H1 (cell line): ENCODE results near the gene IFIT5. TPM values are rescaled to one million over a fixed set of nuclear protein-coding genes. Genes with fewer than 3 reads are reported as not detected.
"Not testable (repeated sequence)": the region's sequence is repeated elsewhere in the genome, so short reads cannot be mapped to it uniquely, and the experiment has no call there.

Source experiments
- CTCF ChIA-PET: fragments of 300-600 bp; sonication (Branson Sonifier 250); formaldehyde crosslinking; loops from one replicate; lab custom pipeline; 2021; ENCODE audit not compliant: partially characterized antibody; lab: Charles Lee
- POLR2A ChIA-PET: fragments of 300-600 bp; sonication (Branson Sonifier 250); formaldehyde crosslinking; loops from one replicate; lab custom pipeline; 2021; ENCODE audit warnings: inconsistent platforms; ENCODE audit not compliant: partially characterized antibody; lab: Charles Lee
- DNase-seq, 2 experiments: peaks; one replicate each; pipeline versions ENCODE4 v3.0.0 to v3.0.0-alpha.2; 2010 to 2022; ENCODE audit warnings: low spot score in 2 of 2, low read depth in 1 of 2, mixed read lengths in 1 of 2
- FAIRE-seq: peaks from 2 replicates; lab custom pipeline; 2011; peaks lifted over from hg19 to GRCh38; lab: Jason Lieb, UNC
- H2AFZ ChIP-seq: 2 replicates; pipeline ENCODE4 v1.8.1; 2012; ENCODE audit warnings: low read length, inconsistent platforms
- H2AK5ac ChIP-seq: 2 replicates; pipeline ENCODE4 v1.6.1; 2013; ENCODE audit warnings: low read depth, low read length
- H2BK120ac ChIP-seq: replicated peaks from 2 replicates; pipeline ENCODE3; 2013; ENCODE audit warnings: low read depth, low read length, inconsistent platforms
- H2BK12ac ChIP-seq: 2 replicates; pipeline ENCODE4 v1.6.1; 2013; ENCODE audit warnings: low read depth, low read length
- H2BK15ac ChIP-seq: 2 replicates; pipeline ENCODE4 v1.6.1; 2013; ENCODE audit warnings: low read length
- H2BK20ac ChIP-seq: 2 replicates; pipeline ENCODE4 v1.6.1; 2013; ENCODE audit warnings: low read length
- H2BK5ac ChIP-seq: 2 replicates; pipeline ENCODE4 v1.6.1; 2013; ENCODE audit warnings: low read depth, low read length
- H3K14ac ChIP-seq: 2 replicates; pipeline ENCODE4 v1.6.1; 2013; ENCODE audit warnings: inconsistent platforms; ENCODE audit not compliant: insufficient read length
- H3K18ac ChIP-seq: 2 replicates; pipeline ENCODE4 v1.6.1; 2013; ENCODE audit warnings: low read length; ENCODE audit errors: extremely low read depth
- H3K23ac ChIP-seq: 2 replicates; pipeline ENCODE4 v1.6.1; 2013; ENCODE audit warnings: inconsistent platforms; ENCODE audit not compliant: insufficient read length
- H3K23me2 ChIP-seq: 2 replicates; pipeline ENCODE4 v1.6.1; 2013; ENCODE audit warnings: low read depth, low read length
- H3K27ac ChIP-seq: 2 replicates; pipeline ENCODE4 v1.6.1; 2011; ENCODE audit warnings: low read depth, low read length, inconsistent platforms
- H3K27me3 ChIP-seq, 4 experiments: replicated peaks in 1 of 4; 1 replicate in 1 of 4; 2 replicates in 3 of 4; pipeline versions ENCODE4 v1.6.1 to v1.8.1; 2011 to 2013; ENCODE audit warnings: low read length in 3 of 4, mild to moderate bottlenecking in 3 of 4, inconsistent platforms in 2 of 4, mixed read lengths in 2 of 4, moderate library complexity in 1 of 4; ENCODE audit not compliant: control insufficient read depth in 3 of 4, insufficient read depth in 3 of 4; ENCODE audit errors: extremely low read depth in 1 of 4
- H3K36me3 ChIP-seq, 4 experiments: 2 replicates each; pipeline versions ENCODE4 v1.6.1 to v1.8.1; 2011 to 2013; ENCODE audit warnings: mild to moderate bottlenecking in 4 of 4, low read length in 3 of 4, moderate library complexity in 2 of 4, control low read depth in 1 of 4, inconsistent platforms in 1 of 4; ENCODE audit not compliant: insufficient read depth in 4 of 4, control insufficient read depth in 2 of 4
- H3K4ac ChIP-seq: replicated peaks from 2 replicates; pipeline ENCODE3; 2013; ENCODE audit warnings: low read length, low read depth, mixed read lengths, inconsistent platforms; ENCODE audit not compliant: insufficient read length
- H3K4me1 ChIP-seq, 4 experiments: replicated peaks in 1 of 4; 1 replicate in 1 of 4; 2 replicates in 3 of 4; pipeline versions ENCODE4 v1.6.1 to v1.8.1; 2011 to 2013; ENCODE audit warnings: low read length in 3 of 4, inconsistent platforms in 2 of 4, mixed read lengths in 1 of 4; ENCODE audit not compliant: insufficient read depth in 4 of 4, control insufficient read depth in 3 of 4
- H3K4me2 ChIP-seq, 2 experiments: 2 replicates each; pipeline versions ENCODE4 v1.6.1 to v1.8.1; 2011 to 2013; ENCODE audit warnings: low read depth in 2 of 2, low read length in 2 of 2, control low read depth in 1 of 2, inconsistent platforms in 1 of 2, mild to moderate bottlenecking in 1 of 2; ENCODE audit not compliant: insufficient read depth in 1 of 2
- H3K4me3 ChIP-seq, 4 experiments: fragments of 200-600, 300-600 bp in 1 of 4; sonication (generic), shearing (Covaris generic), sonication (Bioruptor Twin) in 1 of 4; 2 replicates each; pipeline versions ENCODE4 v1.5.1 to v1.8.1; 2011 to 2016; ENCODE audit warnings: low read length in 4 of 4, low read depth in 3 of 4, control low read depth in 2 of 4, inconsistent platforms in 2 of 4, mild to moderate bottlenecking in 2 of 4, mixed read lengths in 1 of 4, moderate library complexity in 1 of 4; ENCODE audit not compliant: insufficient read depth in 2 of 4; ENCODE audit errors: extremely low read depth in 1 of 4
- H3K56ac ChIP-seq: replicated peaks from 2 replicates; pipeline ENCODE3; 2013; ENCODE audit warnings: low read depth, mild to moderate bottlenecking, mixed read lengths, low read length, inconsistent platforms; ENCODE audit not compliant: insufficient read length
- H3K79me1 ChIP-seq: 2 replicates; pipeline ENCODE4 v1.6.1; 2013; ENCODE audit warnings: low read depth, low read length, control low read depth
- H3K79me2 ChIP-seq, 2 experiments: 2 replicates each; pipeline versions ENCODE4 v1.6.1 to v1.8.1; 2012 to 2013; ENCODE audit warnings: low read length in 2 of 2, mild to moderate bottlenecking in 2 of 2, inconsistent platforms in 1 of 2; ENCODE audit not compliant: insufficient read depth in 2 of 2, control insufficient read depth in 1 of 2
- H3K9ac ChIP-seq, 4 experiments: replicated peaks in 1 of 4; 1 replicate in 1 of 4; 2 replicates in 3 of 4; pipeline versions ENCODE4 v1.6.1 to v1.8.1; 2011 to 2013; ENCODE audit warnings: low read depth in 3 of 4, low read length in 3 of 4, control low read depth in 2 of 4, mild to moderate bottlenecking in 2 of 4, moderate library complexity in 2 of 4, inconsistent platforms in 1 of 4; ENCODE audit errors: extremely low read depth in 1 of 4
- H3K9me3 ChIP-seq, 2 experiments: 2 replicates each; pipeline versions ENCODE4 v1.6.1 to v1.8.1; 2012 to 2013; ENCODE audit warnings: mild to moderate bottlenecking in 2 of 2, moderate library complexity in 2 of 2, control low read depth in 1 of 2, inconsistent platforms in 1 of 2, low read depth in 1 of 2, low read length in 1 of 2, mixed read lengths in 1 of 2; ENCODE audit not compliant: insufficient read depth in 2 of 2
- H4K20me1 ChIP-seq, 2 experiments: replicated peaks in 1 of 2; 2 replicates each; pipeline versions ENCODE3 to v1.8.1; 2011 to 2013; ENCODE audit warnings: inconsistent platforms in 2 of 2, low read length in 2 of 2, mild to moderate bottlenecking in 1 of 2; ENCODE audit not compliant: insufficient read depth in 2 of 2, control insufficient read depth in 1 of 2
- H4K5ac ChIP-seq: 2 replicates; pipeline ENCODE4 v1.6.1; 2013; ENCODE audit warnings: low read length, low read depth, mixed read lengths, inconsistent platforms; ENCODE audit not compliant: insufficient read length
- H4K8ac ChIP-seq: 2 replicates; pipeline ENCODE4 v1.8.0; 2013; ENCODE audit warnings: mild to moderate bottlenecking, moderate library complexity, low read length, inconsistent platforms; ENCODE audit not compliant: insufficient read depth; ENCODE audit errors: extremely low read depth
- H4K91ac ChIP-seq: replicated peaks from 2 replicates; pipeline ENCODE3; 2013; ENCODE audit warnings: low read length, mixed read lengths, inconsistent platforms; ENCODE audit not compliant: insufficient read length
- WGBS, 2 experiments: shearing (Covaris generic) in 1 of 2; methylation state at CpG; one replicate each; pipeline versions ENCODE4 v1.1.6 to v1.1.7; 2013 to 2015; ENCODE audit warnings: low lambda C conversion rate in 2 of 2, mixed read lengths in 2 of 2, inconsistent platforms in 1 of 2, low coverage in 1 of 2, missing lambda C conversion rate in 1 of 2; ENCODE audit not compliant: insufficient replicate concordance in 2 of 2, insufficient coverage in 1 of 2, insufficient read length in 1 of 2; ENCODE audit errors: extremely low coverage in 1 of 2, missing lambda C conversion rate in 1 of 2; 5-methylcytosine and 5-hydroxymethylcytosine counted together
- polyA plus RNA-seq, 7 experiments: library from polyadenylated mRNA; depleted of rRNA in 3 of 7; stranded (reverse) in 5 of 7; unstranded in 2 of 7; fragments of >200 nt in 5 of 7; fragments of 200-250 nt in 2 of 7; gene quantifications; 1 replicate in 5 of 7; 2 replicates in 1 of 7; 4 replicates in 1 of 7; pipeline versions ENCODE4 v1.2.1 to v1.2.3, GENCODE V29; 2011 to 2013; ENCODE audit warnings: missing spikeins in 2 of 7, mixed read lengths in 2 of 7
- total RNA-seq: library from RNA; stranded (reverse); fragmentation: NEBNext Ultra II Directional; extraction: Animal tissue kit (Norgen Biotek cat#: 25700); gene quantifications from 2 replicates; pipeline ENCODE4 v1.2.1, GENCODE V29; 2021

Gene IFIT5
- total and polyA plus RNA-seq, 2 of the 8 experiments (the other 6 are each of a cell fraction or from before 2014, with no cell fraction given) = 0.94 to 2.6 TPM

DNA sequence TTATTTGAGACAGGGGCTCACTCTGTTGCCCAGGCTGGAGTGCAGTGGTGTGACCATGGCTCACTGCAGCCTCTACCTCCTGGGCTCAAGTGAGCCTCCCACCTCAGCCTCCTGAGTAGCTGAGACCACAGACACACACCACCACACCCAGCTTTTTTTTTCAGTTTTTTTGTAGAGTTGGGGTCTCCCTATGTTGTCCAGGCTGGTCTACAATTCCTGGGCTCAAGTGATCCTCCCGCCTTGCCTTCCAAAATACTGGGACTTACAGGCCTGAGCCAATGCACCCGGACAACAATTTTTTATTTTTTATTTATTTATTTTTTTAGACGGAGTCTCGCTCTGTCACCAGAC, 23.2 kb upstream of the IFIT5 start:
- H4K5ac ChIP-seq, H3K36me3 ChIP-seq, H3K4me3 ChIP-seq, H3K9ac ChIP-seq, H4K8ac ChIP-seq, H2AK5ac ChIP-seq, H3K18ac ChIP-seq, H3K27ac ChIP-seq, H3K4ac ChIP-seq, H2BK12ac ChIP-seq, FAIRE-seq, H2BK5ac ChIP-seq, DNase-seq, H4K20me1 ChIP-seq, H2BK15ac ChIP-seq, H2AFZ ChIP-seq, H3K4me2 ChIP-seq, H3K56ac ChIP-seq, H3K23ac ChIP-seq, H3K4me1 ChIP-seq, H3K27me3 ChIP-seq, H2BK120ac ChIP-seq, H3K79me1 ChIP-seq, H3K9me3 ChIP-seq, H3K79me2 ChIP-seq, H3K14ac ChIP-seq, H4K91ac ChIP-seq, H3K23me2 ChIP-seq, POLR2A ChIA-PET, H2BK20ac ChIP-seq: not testable (repeated sequence)
- CTCF ChIA-PET = interaction anchor here (1.4 to 2.6 kb wide), 3 partner anchors 23 to 32 kb away, joined by 3 to 14 read pairs (median 4); partner anchors contain the start of gene IFIT5
- WGBS, 2 experiments = 97% methylated on average over 4 of the region's 4 CpGs; no CpG with 5 or more reads in 1 of the 2 experiments
